ENCODE results near the gene PRKRIP1. TPM values are rescaled to one million over a fixed set of nuclear protein-coding genes. Genes with fewer than 3 reads are reported as not detected.
"Not testable (repeated sequence)": the region's sequence is repeated elsewhere in the genome, so short reads cannot be mapped to it uniquely, and the experiment has no call there.

Gene PRKRIP1
- total and polyA plus RNA-seq, 2 experiments from 2014 or later, result 25.5 to 29.1 TPM

- H3K4me3 Mint-ChIP-seq, result no peak overlapping the region
- TF ChIP-seq CTCF (conservative IDR thresholded peaks at IDR 0.05; ENCODE audit: low read depth in 2 of 2) (no peak), EZH2 (IDR thresholded peaks at IDR 0.05; ENCODE audit: low read depth, unreplicated experiment) (no peak), POLR2AphosphoS5 (IDR thresholded peaks at IDR 0.05; ENCODE audit: low read depth) (no peak), ZNF331 (CRISPR knock-in tag; IDR thresholded peaks at IDR 0.05; ENCODE audit: low read depth) (no peak), JUNB (IDR thresholded peaks at IDR 0.05; ENCODE audit: unreplicated experiment) (no peak), EZH2phosphoT487 (IDR thresholded peaks at IDR 0.05; ENCODE audit: unreplicated experiment) (no peak), ETS1 (IDR thresholded peaks at IDR 0.05) (no peak), ZNF114 (CRISPR knock-in tag; IDR thresholded peaks at IDR 0.05) (no peak), NANOG (IDR thresholded peaks at IDR 0.05; ENCODE audit: borderline replicate concordance) (no peak)
- H3K4me3 ChIP-seq, result no peak overlapping the region
- no peaks in the 10 kb centered on the region for H3K36me3 ChIP-seq (ENCODE audit: insufficient read depth)
- ATAC-seq (no peak), DNase-seq (ENCODE audit: low spot score) (no peak)
- H3F3A ChIP-seq (replicated peaks; ENCODE audit: low read depth), result no peaks in the 10 kb centered on the region
- H3K27ac Mint-ChIP-seq, result no peak overlapping the region
- peaks cover 13% of the 10 kb centered on the region for H3K36me3 Mint-ChIP-seq (ENCODE audit: low read depth)
- no peak overlapping the region for H3K27ac ChIP-seq (ENCODE audit: low read depth)
- H4K20me1 ChIP-seq (replicated peaks; ENCODE audit: insufficient read depth), result peaks cover 4% of the 10 kb centered on the region; the same call in 1 of the 2 replicates
- no peaks in the 10 kb centered on the region for H3K4me1 Mint-ChIP-seq
- no peak overlapping the region for H2AFZ ChIP-seq
- no peak overlapping the region for H3K4me2 ChIP-seq
- peaks cover 13% of the 10 kb centered on the region for H3K27me3 Mint-ChIP-seq (ENCODE audit: insufficient read depth, low read depth, poor library complexity)
- no peaks in the 10 kb centered on the region for H3K4me1 ChIP-seq (ENCODE audit: insufficient read depth)
- H3K9me3 Mint-ChIP-seq, result no peaks in the 10 kb centered on the region
- no peaks in the 10 kb centered on the region for H3K79me2 ChIP-seq (replicated peaks; ENCODE audit: insufficient read depth)
- H3K9me2 ChIP-seq (ENCODE audit: insufficient read depth), result no peaks in the 10 kb centered on the region
- no peaks in the 10 kb centered on the region for H3K27me3 ChIP-seq (ENCODE audit: insufficient read depth)
Observed at GRCh38 chr7:102473271-102473991, 77.3 kb downstream of the PRKRIP1 start.

GRCh38 chr7:102474116-102474515, 78.0 kb downstream of the PRKRIP1 start:
- DNase-seq (ENCODE audit: low spot score); H2AFZ ChIP-seq; H3K27ac Mint-ChIP-seq; H3K4me3 Mint-ChIP-seq; H3K9me3 Mint-ChIP-seq; H3K4me1 Mint-ChIP-seq; H3K36me3 ChIP-seq (ENCODE audit: insufficient read depth); H4K20me1 ChIP-seq (replicated peaks; ENCODE audit: insufficient read depth); H3K4me1 ChIP-seq (ENCODE audit: insufficient read depth); H3K27ac ChIP-seq (ENCODE audit: low read depth); H3K79me2 ChIP-seq (replicated peaks; ENCODE audit: insufficient read depth); H3K27me3 ChIP-seq (ENCODE audit: insufficient read depth); ATAC-seq; H3K4me3 ChIP-seq; H3K4me2 ChIP-seq; H3K9me2 ChIP-seq (ENCODE audit: insufficient read depth); H3F3A ChIP-seq (replicated peaks; ENCODE audit: low read depth): not testable (repeated sequence)
- Mint-ChIP-seq H3K27me3 (ENCODE audit: insufficient read depth, low read depth, poor library complexity) (peaks cover 13% of the 10 kb centered on the region), H3K36me3 (ENCODE audit: low read depth) (peaks cover 13% of the 10 kb centered on the region)

- not testable (repeated sequence) for H3K9me2 ChIP-seq (ENCODE audit: insufficient read depth); H3K27me3 ChIP-seq (ENCODE audit: insufficient read depth); ATAC-seq; DNase-seq (ENCODE audit: low spot score); H3K36me3 ChIP-seq (ENCODE audit: insufficient read depth); H3K4me3 ChIP-seq; H3F3A ChIP-seq (replicated peaks; ENCODE audit: low read depth); H3K79me2 ChIP-seq (replicated peaks; ENCODE audit: insufficient read depth); H3K4me1 ChIP-seq (ENCODE audit: insufficient read depth); H2AFZ ChIP-seq; H3K4me3 Mint-ChIP-seq; H3K9me3 Mint-ChIP-seq; H3K27ac ChIP-seq (ENCODE audit: low read depth); H3K4me2 ChIP-seq; H4K20me1 ChIP-seq (replicated peaks; ENCODE audit: insufficient read depth); H3K27ac Mint-ChIP-seq; H3K4me1 Mint-ChIP-seq
- H3K27me3 Mint-ChIP-seq (ENCODE audit: insufficient read depth, low read depth, poor library complexity), result peaks cover 13% of the 10 kb centered on the region
- peaks cover 13% of the 10 kb centered on the region; the same call in 2 of the 3 replicates for H3K36me3 Mint-ChIP-seq (ENCODE audit: low read depth)
Observed at GRCh38 chr7:102474736-102475435, 78.7 kb downstream of the PRKRIP1 start.

All from GM23338 (cell line).